Bronchial epithelial cell (primary cell): ENCODE results near the gene SLAMF6. TPM values are rescaled to one million over a fixed set of nuclear protein-coding genes. Genes with fewer than 3 reads are reported as not detected.
"Not testable (repeated sequence)": the region's sequence is repeated elsewhere in the genome, so short reads cannot be mapped to it uniquely, and the experiment has no call there.

Experiments
- DNase-seq: peaks from one replicate; pipeline ENCODE4 v3.0.0-alpha.2; 2010; ENCODE audit warnings: low read depth
- FAIRE-seq: peaks from 2 replicates; lab custom pipeline; 2011; peaks lifted over from hg19 to GRCh38; lab: Jason Lieb, UNC
- H3K27me3 ChIP-seq: 2 replicates; pipeline ENCODE4 v1.5.1; 2011; ENCODE audit warnings: low read length; ENCODE audit not compliant: control insufficient read depth, insufficient read depth
- H3K36me3 ChIP-seq: 2 replicates; pipeline ENCODE4 v1.5.1; 2011; ENCODE audit warnings: low read length; ENCODE audit not compliant: control insufficient read depth, insufficient read depth
- H3K4me3 ChIP-seq: 2 replicates; pipeline ENCODE4 v1.5.1; 2011; ENCODE audit warnings: mild to moderate bottlenecking, low read depth, low read length, control low read depth
- total RNA-seq: library from RNA; depleted of rRNA; stranded (reverse); fragments of >200 nt; gene quantifications from 2 replicates; pipeline ENCODE4 v1.2.1, GENCODE V29; 2014
- TF ChIP-seq, protein P1 (sequence below): IDR thresholded peaks from 2 replicates; pipeline ENCODE4 v1.5.1; 2011; ENCODE audit warnings: mild to moderate bottlenecking, moderate library complexity, low read length, control low read depth, inconsistent platforms; ENCODE audit not compliant: insufficient read depth, severe bottlenecking

Gene SLAMF6
- total RNA-seq, 1 donor from 2014 or later = not detected

DNA sequence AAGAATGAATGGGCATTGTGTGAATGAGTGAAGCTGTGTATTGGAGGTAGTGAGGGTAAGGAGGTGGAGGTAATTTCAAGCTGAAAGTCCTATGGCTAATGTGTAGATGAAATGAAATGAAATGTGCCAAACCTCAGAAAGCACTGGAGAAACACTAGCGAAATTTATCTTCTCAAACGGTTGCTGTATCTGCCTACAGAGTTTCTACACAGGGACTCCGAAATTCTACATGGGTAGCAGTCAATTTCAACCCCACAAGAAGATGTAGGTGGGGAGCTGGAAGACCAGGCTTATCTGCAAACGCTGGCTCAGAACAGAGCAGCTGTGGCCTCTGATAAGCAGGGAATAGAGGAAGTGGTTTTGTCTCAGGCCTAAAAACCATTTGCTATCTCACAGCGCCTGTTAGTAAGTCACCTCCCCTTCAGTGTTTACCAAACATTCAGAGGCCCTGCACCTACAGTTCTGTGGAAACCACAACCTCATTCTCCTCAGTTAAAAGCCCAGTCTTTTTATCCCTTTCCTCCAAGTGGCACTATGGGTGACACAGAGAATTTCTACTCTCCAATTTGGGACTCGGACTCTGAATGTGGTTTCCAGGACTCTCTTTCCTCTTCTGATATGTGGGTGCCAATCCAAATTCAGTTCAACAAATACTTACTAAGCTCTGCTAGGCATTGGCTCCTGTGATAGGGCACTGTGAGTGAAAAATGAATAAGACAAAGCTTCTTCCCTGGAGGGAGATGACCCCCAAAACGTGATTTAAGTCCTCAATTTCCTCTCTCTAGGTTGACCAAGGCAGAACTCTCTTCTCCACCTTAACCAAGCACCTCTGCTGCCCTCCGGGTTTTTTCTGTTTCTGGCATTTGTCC is 17.2 kb upstream of the SLAMF6 start:
- Histone ChIP-seq H3K4me3 (no peak overlapping the region), H3K36me3 (no peaks in the 10 kb centered on the region), H3K27me3 (no peaks in the 10 kb centered on the region)
- FAIRE-seq (peak; percentile 23), DNase-seq (no peak)
- TF ChIP-seq, protein P1, sequence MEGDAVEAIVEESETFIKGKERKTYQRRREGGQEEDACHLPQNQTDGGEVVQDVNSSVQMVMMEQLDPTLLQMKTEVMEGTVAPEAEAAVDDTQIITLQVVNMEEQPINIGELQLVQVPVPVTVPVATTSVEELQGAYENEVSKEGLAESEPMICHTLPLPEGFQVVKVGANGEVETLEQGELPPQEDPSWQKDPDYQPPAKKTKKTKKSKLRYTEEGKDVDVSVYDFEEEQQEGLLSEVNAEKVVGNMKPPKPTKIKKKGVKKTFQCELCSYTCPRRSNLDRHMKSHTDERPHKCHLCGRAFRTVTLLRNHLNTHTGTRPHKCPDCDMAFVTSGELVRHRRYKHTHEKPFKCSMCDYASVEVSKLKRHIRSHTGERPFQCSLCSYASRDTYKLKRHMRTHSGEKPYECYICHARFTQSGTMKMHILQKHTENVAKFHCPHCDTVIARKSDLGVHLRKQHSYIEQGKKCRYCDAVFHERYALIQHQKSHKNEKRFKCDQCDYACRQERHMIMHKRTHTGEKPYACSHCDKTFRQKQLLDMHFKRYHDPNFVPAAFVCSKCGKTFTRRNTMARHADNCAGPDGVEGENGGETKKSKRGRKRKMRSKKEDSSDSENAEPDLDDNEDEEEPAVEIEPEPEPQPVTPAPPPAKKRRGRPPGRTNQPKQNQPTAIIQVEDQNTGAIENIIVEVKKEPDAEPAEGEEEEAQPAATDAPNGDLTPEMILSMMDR = no peak

DNA sequence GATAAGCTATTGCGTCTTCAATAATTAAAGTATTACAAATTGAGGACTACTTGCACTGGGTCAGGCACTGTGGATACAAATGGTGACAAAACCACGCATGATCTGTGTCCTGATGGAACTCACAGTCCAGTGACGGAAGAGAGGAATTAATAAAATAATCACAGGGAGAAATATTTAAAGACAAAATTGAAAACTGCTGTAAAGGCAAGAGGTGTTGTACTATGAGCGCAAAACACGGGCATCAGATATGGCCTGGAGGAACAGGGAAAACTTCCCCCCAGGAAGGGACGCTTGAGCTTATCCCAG is 16.6 kb upstream of the SLAMF6 start:
- no peaks in the 10 kb centered on the region for H3K27me3 ChIP-seq
- no peaks in the 10 kb centered on the region for H3K36me3 ChIP-seq
- FAIRE-seq (no peak), DNase-seq (no peak)
- TF ChIP-seq, protein P1 = no peak
- no peak overlapping the region for H3K4me3 ChIP-seq

DNA sequence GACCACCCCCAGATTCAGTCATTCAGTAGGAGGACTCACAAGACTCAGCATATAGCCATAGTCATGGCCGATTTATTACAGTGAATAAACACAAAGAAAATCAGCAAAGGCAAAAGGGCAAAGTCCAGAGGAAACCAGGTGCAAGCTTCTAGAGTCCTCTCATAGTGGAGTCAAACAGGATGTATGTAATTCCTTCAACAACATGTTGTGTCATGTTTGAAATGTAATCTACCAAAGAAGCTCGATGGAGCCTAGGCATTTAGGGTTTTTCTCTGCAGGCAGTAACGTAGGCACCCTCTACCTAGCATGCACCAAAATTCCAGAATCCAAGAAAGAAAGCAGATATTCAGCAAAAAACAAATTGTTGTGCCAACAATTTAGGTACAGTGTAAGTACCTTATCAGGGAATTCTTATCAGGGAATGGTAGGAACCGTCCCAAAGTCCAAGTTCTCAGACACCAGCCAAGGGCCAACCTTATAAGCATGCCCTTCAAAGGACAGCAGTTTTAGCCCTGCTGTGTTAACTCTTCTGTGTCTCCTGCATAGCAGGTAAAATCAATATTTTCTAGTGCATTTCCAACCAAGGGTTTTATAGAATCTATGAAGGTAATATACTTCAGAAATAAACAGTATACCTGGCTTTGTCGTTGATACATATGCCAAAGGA is 16.1 kb upstream of the SLAMF6 start:
- Histone ChIP-seq H3K27me3 (no peaks in the 10 kb centered on the region), H3K4me3 (no peak overlapping the region), H3K36me3 (no peaks in the 10 kb centered on the region)
- no peak for FAIRE-seq
- DNase-seq = peak; percentile 78
- TF ChIP-seq, protein P1 = no peak

DNA sequence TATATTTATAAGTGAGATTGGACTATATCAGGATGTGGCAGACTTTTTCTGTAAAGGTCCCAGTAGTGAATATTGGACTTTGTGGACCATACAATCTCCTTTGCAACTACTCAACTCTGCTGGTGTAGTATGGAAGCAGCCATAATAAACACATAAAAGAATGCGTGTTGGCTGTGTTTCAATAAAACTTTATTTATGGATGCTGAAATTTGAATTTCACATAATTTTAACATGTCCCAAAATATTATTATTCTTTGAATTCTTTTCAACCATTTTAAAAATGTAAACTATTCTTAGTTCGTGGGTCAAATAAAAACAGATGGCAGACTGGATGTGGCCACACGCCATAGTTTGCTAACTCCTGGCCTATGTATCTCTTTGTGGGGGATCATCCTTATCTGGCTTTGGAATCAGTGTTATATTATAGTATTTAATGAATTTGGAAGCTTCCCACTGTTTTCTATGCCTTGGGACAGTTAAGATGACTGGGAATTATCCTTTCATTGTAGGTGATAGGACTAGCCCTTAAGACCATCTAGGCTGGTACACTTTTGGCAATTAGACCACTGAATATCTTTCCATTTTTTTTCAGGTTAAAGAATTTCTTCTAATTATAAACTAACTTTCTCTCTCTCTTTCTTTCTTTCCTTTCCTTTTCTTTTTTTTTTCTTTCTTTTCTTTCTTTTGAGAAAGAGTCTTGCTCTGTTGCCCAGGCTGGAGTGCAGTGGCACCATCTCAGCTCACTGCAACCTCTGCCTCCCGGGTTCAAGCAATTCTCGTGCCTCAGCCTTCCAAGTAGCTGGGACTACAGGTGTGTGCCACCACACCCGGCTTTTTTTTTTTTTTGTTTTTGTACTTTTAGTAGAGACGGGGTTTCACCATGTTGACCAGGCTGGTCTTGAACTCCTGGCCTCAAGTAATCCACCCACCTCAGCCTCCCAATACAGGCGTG is 14.9 kb upstream of the SLAMF6 start:
- no peak overlapping the region for H3K4me3 ChIP-seq
- TF ChIP-seq, protein P1 = no peak
- H3K36me3 ChIP-seq = no peaks in the 10 kb centered on the region
- DNase-seq = no peak
- FAIRE-seq = no peak
- no peaks in the 10 kb centered on the region for H3K27me3 ChIP-seq

DNA sequence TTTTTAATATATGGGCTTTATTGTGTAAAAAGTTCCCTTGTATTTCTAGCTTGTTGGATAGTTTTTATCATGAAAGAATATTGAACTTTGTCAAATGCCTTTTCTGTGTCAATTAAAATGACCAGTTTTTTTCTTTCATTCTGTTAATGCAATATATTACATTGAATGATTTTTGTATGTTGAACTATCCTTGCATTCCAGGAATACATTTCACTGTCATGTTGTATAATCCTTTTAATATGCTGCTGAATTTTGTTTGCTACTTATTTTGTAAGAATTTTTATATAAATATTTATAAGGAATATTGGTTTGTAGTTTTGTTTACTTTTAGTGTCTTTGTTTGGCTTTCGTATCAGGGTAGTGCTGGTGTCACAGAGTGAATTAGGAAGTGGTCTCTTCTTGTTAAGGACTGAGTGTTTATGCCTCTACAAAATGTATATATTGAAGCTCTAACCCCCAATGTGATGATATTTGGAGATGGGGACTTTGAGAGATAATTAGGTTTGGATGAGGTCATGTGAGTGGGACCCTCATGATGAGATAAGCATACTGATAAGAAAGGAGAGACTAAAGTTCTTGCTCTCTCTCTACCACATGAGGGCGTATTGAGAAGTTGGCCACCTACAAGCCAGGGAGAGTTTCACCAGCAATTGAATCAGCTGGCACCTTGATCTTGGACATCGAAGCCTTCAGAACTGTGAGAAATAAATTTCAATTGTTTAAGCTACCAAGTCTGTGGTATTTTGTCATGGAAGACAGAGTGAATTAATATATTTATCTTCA is 12.0 kb upstream of the SLAMF6 start:
- TF ChIP-seq, protein P1 = no peak
- H3K4me3 ChIP-seq = no peak overlapping the region
- FAIRE-seq (no peak), DNase-seq (no peak)
- no peaks in the 10 kb centered on the region for H3K36me3 ChIP-seq
- H3K27me3 ChIP-seq = peaks cover under 1% of the 10 kb centered on the region

DNA sequence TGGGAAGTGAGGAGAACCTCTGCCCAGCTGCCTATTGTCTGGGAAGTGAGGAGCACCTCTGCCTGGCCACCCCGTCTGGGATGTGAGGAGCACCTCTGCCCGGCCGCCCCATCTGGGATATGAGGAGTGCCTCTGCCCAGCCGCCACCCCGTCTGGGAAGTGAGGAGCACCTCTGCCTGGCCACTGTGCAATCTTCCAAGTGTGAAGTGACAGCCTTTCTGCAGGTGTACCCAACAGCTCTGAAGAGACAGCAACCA is 9.4 kb upstream of the SLAMF6 start:
- not testable (repeated sequence) for FAIRE-seq, H3K27me3 ChIP-seq, H3K36me3 ChIP-seq, DNase-seq, H3K4me3 ChIP-seq

DNA sequence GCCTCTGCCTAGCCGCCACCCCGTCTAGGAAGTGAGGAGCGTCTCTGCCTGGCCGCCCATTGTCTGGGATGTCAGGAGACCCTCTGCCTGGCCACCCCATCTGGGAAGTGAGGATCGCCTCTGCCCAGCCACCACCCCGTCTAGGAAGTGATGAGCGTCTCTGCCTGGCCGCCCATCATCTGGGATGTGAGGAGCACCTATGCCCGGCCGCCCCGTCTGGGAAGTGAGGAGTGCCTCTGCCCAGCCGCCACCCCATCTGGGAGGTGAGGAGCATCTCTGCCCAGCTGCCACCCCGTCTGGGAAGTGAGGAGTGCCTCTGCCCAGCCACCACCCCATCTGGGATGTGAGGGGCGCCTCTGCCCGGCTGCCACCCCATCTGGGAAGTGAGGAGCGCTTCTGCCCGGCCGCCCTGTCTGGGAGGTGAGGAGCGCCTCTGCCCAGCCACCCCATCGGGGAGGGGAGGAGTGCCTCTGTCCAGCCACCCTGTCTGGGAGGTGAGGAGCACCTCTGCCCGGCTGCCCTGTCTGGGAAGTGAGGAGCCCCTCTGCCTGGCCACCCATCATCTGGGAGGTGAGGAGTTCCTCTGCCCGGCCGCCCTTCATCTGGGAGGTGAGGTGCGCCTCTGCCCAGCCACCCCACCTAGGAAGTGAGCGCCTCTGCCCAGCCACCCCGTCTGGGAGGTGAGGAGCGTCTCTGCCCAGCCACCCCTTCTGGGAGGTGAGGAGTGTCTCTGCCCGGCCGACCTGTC is 8.9 kb upstream of the SLAMF6 start:
- FAIRE-seq, H3K27me3 ChIP-seq, H3K36me3 ChIP-seq, H3K4me3 ChIP-seq, DNase-seq: not testable (repeated sequence)
